ENCODE data around the gene SMG6.

GRCh38 chr17:2136241-2136640 is 167.3 kb downstream of the SMG6 start:
- TF ChIP-seq CTCF (conservative IDR thresholded peaks at IDR 0.05 in 1 of 2, IDR thresholded peaks at IDR 0.05 in 1 of 2; ENCODE audit: extremely low read depth in 1 of 2, insufficient read depth in 1 of 2, low read depth in 1 of 2, low read length in 2 of 2) (no peak), EZH2 (IDR thresholded peaks at IDR 0.05; ENCODE audit: borderline replicate concordance, low read length) (no peak)

Data from mammary epithelial cell (primary cell).